Transverse colon (tissue), 4 donors: ENCODE results near the gene PET100.

ENCODE experiments used
- EP300 ChIP-seq: sonication (generic); formaldehyde crosslinking; IDR thresholded peaks from one replicate; pipeline ENCODE4 v1.6.1; 2017; ENCODE audit warnings: antibody characterized with exemption, low read depth
- POLR2A ChIP-seq: fragments of 450-650 bp; IDR thresholded peaks from one replicate; pipeline ENCODE4 v1.6.1; 2016; ENCODE audit warnings: antibody characterized with exemption, mild to moderate bottlenecking, moderate library complexity
- POLR2AphosphoS5 ChIP-seq, 3 donors: sonication (generic); formaldehyde crosslinking; IDR thresholded peaks; one replicate each; pipeline ENCODE4 v1.6.1; 2016; ENCODE audit warnings: antibody characterized with exemption in 3 of 3
- TF ChIP-seq, protein P1 (sequence below), 5 experiments: fragments of 200-600 bp in 3 of 5; fragments of 450-650 bp in 2 of 5; sonication (generic) in 3 of 5; IDR thresholded peaks; 1 replicate in 2 of 5; 2 replicates in 3 of 5; pipeline ENCODE4 v1.5.1; 2016 to 2017; ENCODE audit warnings: antibody characterized with exemption in 5 of 5, inconsistent platforms in 3 of 5, mild to moderate bottlenecking in 2 of 5, moderate library complexity in 1 of 5

DNA sequence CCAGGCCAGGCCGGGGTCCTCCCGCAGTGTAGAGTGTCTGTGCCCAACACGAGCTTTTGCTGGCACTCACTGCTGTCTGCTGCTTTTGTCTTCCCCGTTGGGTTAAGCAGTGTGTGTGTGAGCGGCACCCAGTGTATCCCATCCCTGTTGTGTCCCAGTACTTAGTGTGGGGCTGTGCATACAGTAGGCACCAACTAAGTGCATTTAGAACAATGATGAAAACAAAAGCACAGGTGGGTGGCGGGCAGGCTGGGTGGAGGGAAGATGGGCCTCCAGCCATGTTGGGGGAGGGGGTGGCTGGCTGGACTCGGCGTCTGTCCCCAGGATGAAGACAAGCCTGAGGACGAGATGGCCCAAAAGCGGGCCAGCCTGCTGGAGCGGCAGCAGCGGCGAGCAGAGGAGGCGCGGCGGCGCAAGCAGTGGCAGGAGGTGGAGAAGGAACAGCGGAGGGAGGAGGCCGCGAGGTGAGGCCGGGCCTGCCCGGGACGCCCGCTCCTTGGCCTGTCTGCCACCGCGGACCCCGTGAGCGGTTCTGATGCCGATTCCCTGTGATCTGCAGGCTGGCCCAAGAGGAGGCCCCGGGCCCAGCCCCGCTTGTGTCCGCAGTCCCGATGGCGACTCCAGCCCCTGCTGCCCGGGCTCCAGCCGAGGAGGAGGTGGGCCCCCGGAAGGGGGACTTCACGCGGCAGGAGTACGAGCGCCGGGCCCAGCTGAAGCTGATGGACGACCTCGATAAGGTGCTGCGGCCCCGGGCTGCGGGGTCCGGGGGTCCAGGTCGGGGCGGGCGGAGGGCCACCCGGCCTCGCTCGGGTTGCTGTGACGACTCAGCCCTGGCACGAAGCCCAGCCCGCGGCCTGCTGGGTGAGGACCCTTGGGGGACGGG lies 14.5 kb upstream of the PET100 start:
- TF ChIP-seq, protein P1, sequence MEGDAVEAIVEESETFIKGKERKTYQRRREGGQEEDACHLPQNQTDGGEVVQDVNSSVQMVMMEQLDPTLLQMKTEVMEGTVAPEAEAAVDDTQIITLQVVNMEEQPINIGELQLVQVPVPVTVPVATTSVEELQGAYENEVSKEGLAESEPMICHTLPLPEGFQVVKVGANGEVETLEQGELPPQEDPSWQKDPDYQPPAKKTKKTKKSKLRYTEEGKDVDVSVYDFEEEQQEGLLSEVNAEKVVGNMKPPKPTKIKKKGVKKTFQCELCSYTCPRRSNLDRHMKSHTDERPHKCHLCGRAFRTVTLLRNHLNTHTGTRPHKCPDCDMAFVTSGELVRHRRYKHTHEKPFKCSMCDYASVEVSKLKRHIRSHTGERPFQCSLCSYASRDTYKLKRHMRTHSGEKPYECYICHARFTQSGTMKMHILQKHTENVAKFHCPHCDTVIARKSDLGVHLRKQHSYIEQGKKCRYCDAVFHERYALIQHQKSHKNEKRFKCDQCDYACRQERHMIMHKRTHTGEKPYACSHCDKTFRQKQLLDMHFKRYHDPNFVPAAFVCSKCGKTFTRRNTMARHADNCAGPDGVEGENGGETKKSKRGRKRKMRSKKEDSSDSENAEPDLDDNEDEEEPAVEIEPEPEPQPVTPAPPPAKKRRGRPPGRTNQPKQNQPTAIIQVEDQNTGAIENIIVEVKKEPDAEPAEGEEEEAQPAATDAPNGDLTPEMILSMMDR (IDR thresholded peaks at IDR 0.05): no peak
- TF ChIP-seq POLR2A (no peak), EP300 (no peak), POLR2AphosphoS5 (IDR thresholded peaks at IDR 0.05) (no peak)
